Measurements from ENCODE around the gene MFN2. TPM values are rescaled to one million over a fixed set of nuclear protein-coding genes. Genes with fewer than 3 reads are reported as not detected.
"Not testable (repeated sequence)": the region's sequence is repeated elsewhere in the genome, so short reads cannot be mapped to it uniquely, and the experiment has no call there.

Gene MFN2
- total RNA-seq, 1 donor from 2014 or later = 37.6 TPM

GRCh38 chr1:12040457-12041051, 60.3 kb downstream of the MFN2 start:
- H3K4me1 ChIP-seq (ENCODE audit: control insufficient read depth in 3 of 3, insufficient read depth in 3 of 3, low read length in 3 of 3) = no peaks in the 10 kb centered on the region
- H3K9me3 ChIP-seq (ENCODE audit: control insufficient read depth in 3 of 3, low read length in 3 of 3) = no peaks in the 10 kb centered on the region
- no peaks in the 10 kb centered on the region for H3K27me3 ChIP-seq (ENCODE audit: control insufficient read depth in 3 of 3, insufficient read depth in 3 of 3, low read length in 3 of 3)
- H3K9ac ChIP-seq (ENCODE audit: low read depth in 1 of 3, low read length in 3 of 3) = no peak overlapping the region
- no peak overlapping the region for H3K27ac ChIP-seq (ENCODE audit: low read depth, low read length)
- H3K4me3 ChIP-seq (ENCODE audit: low read length in 3 of 3) = no peak overlapping the region
- H3K36me3 ChIP-seq (ENCODE audit: control insufficient read depth in 3 of 3, insufficient read depth in 3 of 3, low read length in 3 of 3) = no peaks in the 10 kb centered on the region

- not testable (repeated sequence) for H3K9me3 ChIP-seq (ENCODE audit: control insufficient read depth in 3 of 3, low read length in 3 of 3); H3K4me1 ChIP-seq (ENCODE audit: control insufficient read depth in 3 of 3, insufficient read depth in 3 of 3, low read length in 3 of 3); H3K36me3 ChIP-seq (ENCODE audit: control insufficient read depth in 3 of 3, insufficient read depth in 3 of 3, low read length in 3 of 3); H3K9ac ChIP-seq (ENCODE audit: low read depth in 1 of 3, low read length in 3 of 3); H3K27ac ChIP-seq (ENCODE audit: low read depth, low read length); H3K27me3 ChIP-seq (ENCODE audit: control insufficient read depth in 3 of 3, insufficient read depth in 3 of 3, low read length in 3 of 3)
- H3K4me3 ChIP-seq (ENCODE audit: low read length in 3 of 3) = peak overlapping the region in 1 of 3 donors; percentile 14
These were observed 64.1 kb downstream of the MFN2 start for GRCh38 chr1:12044187-12044877.

- Histone ChIP-seq H3K4me3 (ENCODE audit: low read length in 3 of 3) (no peak overlapping the region), H3K27me3 (ENCODE audit: control insufficient read depth in 3 of 3, insufficient read depth in 3 of 3, low read length in 3 of 3) (peaks cover 0 to 5% (median 0%) of the 10 kb centered on the region in 3 donors), H3K9me3 (ENCODE audit: control insufficient read depth in 3 of 3, low read length in 3 of 3) (no peaks in the 10 kb centered on the region), H3K9ac (ENCODE audit: low read depth in 1 of 3, low read length in 3 of 3) (no peak overlapping the region), H3K36me3 (ENCODE audit: control insufficient read depth in 3 of 3, insufficient read depth in 3 of 3, low read length in 3 of 3) (no peaks in the 10 kb centered on the region), H3K4me1 (ENCODE audit: control insufficient read depth in 3 of 3, insufficient read depth in 3 of 3, low read length in 3 of 3) (peaks cover 4 to 5% (median 4%) of the 10 kb centered on the region in 3 donors), H3K27ac (ENCODE audit: low read depth, low read length) (no peak overlapping the region)
These were observed 66.5 kb downstream of the MFN2 start for GRCh38 chr1:12046749-12047119.

- H3K9me3 ChIP-seq (ENCODE audit: control insufficient read depth in 3 of 3, low read length in 3 of 3) = no peaks in the 10 kb centered on the region
- H3K4me3 ChIP-seq (ENCODE audit: low read length in 3 of 3) = no peak overlapping the region
These were observed 67.1 kb downstream of the MFN2 start for GRCh38 chr1:12047120-12047876.

DNA sequence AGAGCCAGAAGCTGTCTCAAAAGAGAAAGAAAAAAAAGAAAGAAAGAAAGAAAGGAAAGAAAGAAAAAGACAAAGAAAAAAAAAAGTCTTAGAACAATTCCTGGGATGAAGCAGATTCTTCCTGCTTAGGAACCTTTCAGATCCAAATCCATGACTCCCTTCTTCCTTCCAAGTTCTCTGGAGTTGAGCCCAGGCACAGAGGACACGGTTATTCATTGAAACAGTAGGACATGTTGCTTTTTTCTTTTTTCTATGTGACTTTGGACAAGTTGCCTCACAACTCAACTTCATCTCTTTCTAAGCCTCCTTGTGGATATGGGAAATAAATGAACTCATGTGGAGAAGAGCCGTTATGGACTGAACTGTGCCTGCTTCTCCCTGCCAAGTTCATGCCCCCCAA, 68.1 kb downstream of the MFN2 start:
- Histone ChIP-seq H3K27me3 (ENCODE audit: control insufficient read depth in 3 of 3, insufficient read depth in 3 of 3, low read length in 3 of 3) (peaks cover 0 to 5% (median 0%) of the 10 kb centered on the region in 3 donors), H3K4me1 (ENCODE audit: control insufficient read depth in 3 of 3, insufficient read depth in 3 of 3, low read length in 3 of 3) (peaks cover 18 to 21% (median 19%) of the 10 kb centered on the region in 3 donors), H3K9me3 (ENCODE audit: control insufficient read depth in 3 of 3, low read length in 3 of 3) (no peaks in the 10 kb centered on the region), H3K9ac (ENCODE audit: low read depth in 1 of 3, low read length in 3 of 3) (no peak overlapping the region), H3K36me3 (ENCODE audit: control insufficient read depth in 3 of 3, insufficient read depth in 3 of 3, low read length in 3 of 3) (no peaks in the 10 kb centered on the region), H3K27ac (ENCODE audit: low read depth, low read length) (no peak overlapping the region), H3K4me3 (ENCODE audit: low read length in 3 of 3) (no peak overlapping the region)

More at GRCh38 chr1:12047120-12047876, 67.1 kb downstream of the MFN2 start:
- Histone ChIP-seq H3K27ac (ENCODE audit: low read depth, low read length) (no peak overlapping the region), H3K4me1 (ENCODE audit: control insufficient read depth in 3 of 3, insufficient read depth in 3 of 3, low read length in 3 of 3) (peaks cover 9 to 10% (median 9%) of the 10 kb centered on the region in 3 donors), H3K36me3 (ENCODE audit: control insufficient read depth in 3 of 3, insufficient read depth in 3 of 3, low read length in 3 of 3) (no peaks in the 10 kb centered on the region), H3K27me3 (ENCODE audit: control insufficient read depth in 3 of 3, insufficient read depth in 3 of 3, low read length in 3 of 3) (peaks cover 0 to 5% (median 0%) of the 10 kb centered on the region in 3 donors), H3K9ac (ENCODE audit: low read depth in 1 of 3, low read length in 3 of 3) (no peak overlapping the region)

GRCh38 chr1:12049616-12050015, 69.4 kb downstream of the MFN2 start:
- Histone ChIP-seq H3K4me1 (ENCODE audit: control insufficient read depth in 3 of 3, insufficient read depth in 3 of 3, low read length in 3 of 3) (peaks cover 22 to 26% (median 25%) of the 10 kb centered on the region in 3 donors), H3K27me3 (ENCODE audit: control insufficient read depth in 3 of 3, insufficient read depth in 3 of 3, low read length in 3 of 3) (peaks cover 0 to 5% (median 0%) of the 10 kb centered on the region in 3 donors), H3K36me3 (ENCODE audit: control insufficient read depth in 3 of 3, insufficient read depth in 3 of 3, low read length in 3 of 3) (no peaks in the 10 kb centered on the region), H3K9me3 (ENCODE audit: control insufficient read depth in 3 of 3, low read length in 3 of 3) (no peaks in the 10 kb centered on the region), H3K27ac (ENCODE audit: low read depth, low read length) (no peak overlapping the region), H3K4me3 (ENCODE audit: low read length in 3 of 3) (no peak overlapping the region), H3K9ac (ENCODE audit: low read depth in 1 of 3, low read length in 3 of 3) (no peak overlapping the region)

DNA sequence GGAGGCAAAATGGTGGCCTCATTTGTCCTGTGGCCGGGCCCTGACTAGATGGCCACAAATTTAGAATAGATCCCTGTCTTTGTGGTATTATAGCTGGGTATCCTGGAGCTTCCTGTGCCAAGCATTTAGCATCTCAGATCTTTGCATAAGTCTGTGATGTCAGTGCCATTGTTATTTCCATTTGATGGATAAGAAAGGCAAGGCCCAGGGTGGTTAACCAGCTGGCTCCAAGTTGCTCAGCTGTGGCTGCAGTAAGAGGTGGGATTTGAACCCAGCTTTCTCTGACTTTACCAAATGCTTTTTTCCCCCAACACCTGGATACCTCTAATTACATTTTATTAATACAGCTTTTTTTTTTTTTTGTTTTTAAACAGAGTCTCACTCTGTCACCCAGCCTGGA, 71.1 kb downstream of the MFN2 start:
- Histone ChIP-seq H3K4me1 (ENCODE audit: control insufficient read depth in 3 of 3, insufficient read depth in 3 of 3, low read length in 3 of 3) (peaks cover 22 to 26% (median 25%) of the 10 kb centered on the region in 3 donors), H3K27ac (ENCODE audit: low read depth, low read length) (peak overlapping the region; percentile 94), H3K36me3 (ENCODE audit: control insufficient read depth in 3 of 3, insufficient read depth in 3 of 3, low read length in 3 of 3) (no peaks in the 10 kb centered on the region), H3K27me3 (ENCODE audit: control insufficient read depth in 3 of 3, insufficient read depth in 3 of 3, low read length in 3 of 3) (peaks cover 0 to 4% (median 0%) of the 10 kb centered on the region in 3 donors), H3K9ac (ENCODE audit: low read depth in 1 of 3, low read length in 3 of 3) (peak overlapping the region in 2 of 3 donors; percentile 66 to 76), H3K4me3 (ENCODE audit: low read length in 3 of 3) (no peak overlapping the region), H3K9me3 (ENCODE audit: control insufficient read depth in 3 of 3, low read length in 3 of 3) (no peaks in the 10 kb centered on the region)

GRCh38 chr1:12052008-12052573, 71.8 kb downstream of the MFN2 start:
- Histone ChIP-seq H3K27me3 (ENCODE audit: control insufficient read depth in 3 of 3, insufficient read depth in 3 of 3, low read length in 3 of 3) (no peaks in the 10 kb centered on the region), H3K27ac (ENCODE audit: low read depth, low read length) (peak overlapping the region; percentile 94), H3K36me3 (ENCODE audit: control insufficient read depth in 3 of 3, insufficient read depth in 3 of 3, low read length in 3 of 3) (no peaks in the 10 kb centered on the region), H3K4me3 (ENCODE audit: low read length in 3 of 3) (peak overlapping the region; percentile 5 to 45 (median 45)), H3K9me3 (ENCODE audit: control insufficient read depth in 3 of 3, low read length in 3 of 3) (no peaks in the 10 kb centered on the region), H3K4me1 (ENCODE audit: control insufficient read depth in 3 of 3, insufficient read depth in 3 of 3, low read length in 3 of 3) (peaks cover 22 to 26% (median 25%) of the 10 kb centered on the region in 3 donors), H3K9ac (ENCODE audit: low read depth in 1 of 3, low read length in 3 of 3) (peak overlapping the region; percentile 66 to 76 (median 75))

- Histone ChIP-seq H3K4me1 (ENCODE audit: control insufficient read depth in 3 of 3, insufficient read depth in 3 of 3, low read length in 3 of 3) (peaks cover 22 to 26% (median 25%) of the 10 kb centered on the region in 3 donors), H3K27ac (ENCODE audit: low read depth, low read length) (peak overlapping the region; percentile 94)
These were observed 72.9 kb downstream of the MFN2 start for GRCh38 chr1:12052997-12053686.

More at GRCh38 chr1:12052997-12053686, 72.9 kb downstream of the MFN2 start:
- H3K4me3 ChIP-seq (ENCODE audit: low read length in 3 of 3) = peak overlapping the region in 1 of 3 donors; percentile 32
- H3K9me3 ChIP-seq (ENCODE audit: control insufficient read depth in 3 of 3, low read length in 3 of 3) = no peaks in the 10 kb centered on the region
- H3K27me3 ChIP-seq (ENCODE audit: control insufficient read depth in 3 of 3, insufficient read depth in 3 of 3, low read length in 3 of 3) = no peaks in the 10 kb centered on the region
- peak overlapping the region in 1 of 3 donors; percentile 45 for H3K9ac ChIP-seq (ENCODE audit: low read depth in 1 of 3, low read length in 3 of 3)
- H3K36me3 ChIP-seq (ENCODE audit: control insufficient read depth in 3 of 3, insufficient read depth in 3 of 3, low read length in 3 of 3) = no peaks in the 10 kb centered on the region

Data from skeletal muscle tissue (tissue), 4 donors.